ENCODE data around the gene ZNF148.

GRCh38 chr3:125302932-125303331 lies 72.2 kb downstream of the ZNF148 start:
- TF ChIP-seq CTCF (IDR thresholded peaks at IDR 0.05) (no peak), ZFX (IDR thresholded peaks at IDR 0.05; ENCODE audit: borderline replicate concordance) (no peak)

Data from 22Rv1 (cell line).